ENCODE results near the gene COX19.
A peak's percentile ranks its signal among the peaks of the same experiment; 100 is the strongest.
"Not testable (repeated sequence)": the region's sequence is repeated elsewhere in the genome, so short reads cannot be mapped to it uniquely, and the experiment has no call there.

Gene COX19

DNA sequence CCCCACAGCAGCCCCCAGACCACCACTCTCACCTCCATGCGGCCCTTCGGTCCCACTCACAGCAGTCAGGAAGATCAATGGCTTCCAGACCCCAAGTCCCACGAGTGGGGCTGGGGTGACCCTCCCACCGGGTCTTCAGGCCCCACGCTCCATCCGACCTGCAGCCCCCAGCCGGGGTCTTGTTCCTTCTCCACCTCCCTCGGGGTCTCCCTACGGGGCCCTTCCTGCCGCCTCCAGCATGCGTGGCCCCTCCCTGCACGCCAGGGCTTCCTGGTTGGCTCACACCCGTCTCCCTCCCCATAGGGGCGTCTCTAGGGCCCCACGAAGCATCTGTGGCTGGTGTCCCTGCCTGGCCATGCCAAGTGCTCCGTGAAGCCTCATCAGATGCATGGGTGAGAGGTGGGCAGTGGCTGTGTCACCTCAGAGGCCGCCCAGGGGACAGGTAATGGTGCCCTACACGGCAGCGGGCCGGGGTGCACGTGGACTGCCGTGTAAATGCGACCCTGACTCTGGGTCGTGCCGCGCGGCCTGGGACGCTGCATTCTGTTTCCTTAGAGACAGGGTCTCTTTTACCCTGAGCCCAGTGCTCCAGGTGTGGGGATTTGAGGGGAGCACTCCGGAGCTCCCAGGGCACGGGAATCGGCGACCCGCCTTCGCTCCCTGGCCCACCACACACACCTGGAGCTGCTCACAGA lies 40.7 kb downstream of the COX19 start:
- intact Hi-C loops (cut with DNase I) = no loop called here
- DNase-seq = peak in 5 of 10 donors; percentile 7 to 76 (median 62)

DNA sequence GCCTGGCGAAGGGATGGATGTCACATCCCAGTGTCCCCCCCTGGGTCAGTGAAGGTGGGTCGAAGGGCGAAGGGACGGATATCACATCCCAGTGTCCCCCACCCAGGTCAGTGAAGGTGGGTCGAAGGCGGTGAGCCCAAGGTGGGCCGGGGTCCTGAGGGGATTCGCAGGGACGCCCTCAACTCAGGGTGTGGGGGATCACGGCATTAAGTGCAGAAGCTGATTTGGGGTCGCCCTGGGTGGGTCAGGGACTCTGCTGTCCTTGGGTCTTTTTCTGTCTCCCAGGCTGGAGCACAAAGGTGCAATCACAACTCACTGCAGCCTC lies 42.7 kb downstream of the COX19 start:
- intact Hi-C loops (cut with DNase I) = no loop called here
- DNase-seq = peak in 4 of 10 donors; percentile 8 to 82 (median 47)

DNA sequence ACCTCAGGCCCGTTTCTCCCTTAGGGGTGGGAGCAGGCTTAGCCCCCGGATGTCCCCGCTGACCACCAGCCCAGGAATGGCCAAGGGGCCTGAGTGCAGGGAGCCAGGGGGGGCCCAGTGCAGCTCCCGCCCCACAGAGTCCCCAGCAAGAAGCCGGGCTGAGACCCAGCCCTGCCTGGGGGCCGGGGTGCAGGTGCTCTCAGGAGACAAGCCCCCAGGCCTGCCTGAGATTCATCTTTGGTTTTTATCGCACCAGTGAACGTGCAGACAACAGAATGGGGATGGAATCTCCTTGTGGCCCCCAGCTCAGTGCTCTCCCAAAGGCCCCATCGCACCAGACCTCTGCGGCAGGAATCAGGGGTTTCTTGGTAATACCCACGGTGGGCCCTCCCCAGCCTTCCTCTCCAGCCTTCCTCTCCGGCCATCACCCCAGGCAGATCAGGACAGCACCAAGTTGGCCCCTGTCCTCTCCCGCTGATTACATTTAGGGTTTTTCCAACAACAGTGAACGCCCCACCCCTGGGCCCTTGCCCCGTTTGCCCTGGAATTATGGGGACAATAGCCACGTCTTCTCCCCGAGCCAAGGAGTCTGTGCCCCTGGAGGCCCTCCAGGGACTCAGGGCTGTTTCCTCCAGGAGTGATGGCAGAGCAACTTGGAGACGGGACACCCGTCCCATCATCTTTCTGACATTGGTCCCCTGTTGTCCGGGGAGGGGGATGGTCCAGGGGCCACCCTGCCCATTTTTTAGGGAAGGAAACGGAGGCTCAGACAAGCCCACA lies 43.3 kb downstream of the COX19 start:
- peak in 4 of 10 donors; percentile 6 to 75 (median 60) for DNase-seq
- intact Hi-C loops (cut with DNase I) = no loop called here

DNA sequence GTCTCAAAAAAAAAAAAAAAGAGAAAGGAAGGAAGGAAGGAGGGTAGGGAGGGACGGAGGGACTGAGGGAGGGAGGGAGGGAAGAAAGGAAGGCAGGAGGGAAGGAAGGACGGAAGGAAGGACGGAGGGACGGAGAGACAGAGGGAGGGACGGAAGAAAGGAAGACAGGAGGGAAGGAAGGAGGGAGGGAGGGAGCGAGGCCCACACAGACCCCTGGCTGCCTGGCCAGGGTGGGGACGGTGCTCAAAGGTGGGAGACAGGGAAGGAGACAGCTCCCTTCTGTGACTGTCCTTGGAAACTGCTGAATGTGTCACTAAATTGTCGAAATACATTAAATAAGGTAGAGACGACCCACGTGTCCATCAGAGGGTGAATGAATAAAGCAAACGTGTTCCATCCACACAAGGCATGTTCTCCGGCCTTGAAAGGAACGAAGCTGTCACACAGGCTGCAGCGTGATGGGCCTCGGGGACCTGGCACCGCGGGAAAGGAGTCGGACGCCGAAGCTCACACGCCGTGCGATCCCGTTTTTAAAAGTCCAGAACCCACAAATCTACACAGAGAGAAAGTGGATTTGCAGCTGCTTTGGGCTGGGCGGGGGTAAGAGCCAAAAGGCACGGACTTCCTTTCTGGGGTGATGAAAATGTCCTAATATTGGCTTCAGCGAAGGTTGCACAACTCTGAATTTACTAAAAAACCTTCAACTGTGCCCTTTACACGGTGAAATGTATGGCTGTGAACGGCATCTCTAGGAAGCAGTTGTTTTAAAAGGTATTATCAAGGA lies 44.2 kb downstream of the COX19 start:
- intact Hi-C loops (cut with DNase I) = no loop called here
- peak in 4 of 10 donors; percentile 9 to 53 (median 40) for DNase-seq

DNA sequence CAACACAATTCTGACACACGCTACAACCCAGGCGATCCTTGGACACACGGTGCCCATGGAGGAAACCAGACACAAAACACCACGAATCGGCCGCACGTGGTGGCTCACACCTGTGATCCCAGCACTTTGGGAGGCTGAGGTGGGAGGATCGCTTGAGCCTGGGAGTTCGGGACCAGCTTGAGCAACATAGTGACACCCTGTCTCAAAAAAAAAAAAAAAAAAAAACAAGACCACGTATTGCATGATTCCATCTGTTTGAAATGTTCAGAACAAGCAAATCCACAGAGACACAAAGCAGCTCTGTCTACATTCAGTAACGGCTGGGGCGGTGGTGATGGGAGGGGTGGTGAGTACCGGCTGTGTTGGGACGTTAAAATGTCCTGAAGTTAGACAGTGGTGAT lies 46.0 kb downstream of the COX19 start:
- peak in 7 of 10 donors; percentile 17 to 92 (median 66) for DNase-seq
- intact Hi-C loops (cut with DNase I) = no loop called here

DNA sequence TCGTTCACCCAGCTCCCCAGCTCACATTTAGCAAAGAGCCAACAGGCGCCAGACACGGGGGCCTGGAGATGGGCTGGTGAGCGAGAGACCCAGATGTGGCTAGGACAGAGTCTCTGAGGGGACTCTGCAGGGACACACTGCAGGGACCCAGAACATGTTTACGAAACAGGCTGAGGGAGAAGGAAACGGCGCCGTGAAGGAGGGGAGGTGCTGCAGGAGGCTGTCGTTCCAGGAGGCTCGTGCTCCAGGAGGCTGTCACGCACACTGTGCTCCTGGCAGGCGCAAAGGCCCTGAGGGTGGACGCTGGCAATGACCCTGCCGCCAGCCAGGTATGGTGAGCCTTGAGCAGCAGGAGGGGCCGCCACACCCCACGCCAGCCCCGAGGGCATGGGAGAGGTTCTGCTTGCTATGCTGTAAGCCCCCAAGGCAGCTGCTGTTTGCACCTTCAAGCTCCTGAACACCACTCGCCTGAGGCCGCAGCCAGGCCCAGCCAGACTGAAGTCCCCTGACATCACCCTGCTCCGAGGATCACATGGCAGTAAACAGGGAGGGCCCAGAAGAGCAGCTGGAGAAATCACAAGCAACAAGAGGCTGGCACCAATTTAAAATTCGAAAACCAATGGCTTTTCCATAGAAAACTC lies 48.2 kb downstream of the COX19 start:
- intact Hi-C loops (cut with DNase I) = no loop called here
- DNase-seq = peak; percentile 49 to 96 (median 72)

DNA sequence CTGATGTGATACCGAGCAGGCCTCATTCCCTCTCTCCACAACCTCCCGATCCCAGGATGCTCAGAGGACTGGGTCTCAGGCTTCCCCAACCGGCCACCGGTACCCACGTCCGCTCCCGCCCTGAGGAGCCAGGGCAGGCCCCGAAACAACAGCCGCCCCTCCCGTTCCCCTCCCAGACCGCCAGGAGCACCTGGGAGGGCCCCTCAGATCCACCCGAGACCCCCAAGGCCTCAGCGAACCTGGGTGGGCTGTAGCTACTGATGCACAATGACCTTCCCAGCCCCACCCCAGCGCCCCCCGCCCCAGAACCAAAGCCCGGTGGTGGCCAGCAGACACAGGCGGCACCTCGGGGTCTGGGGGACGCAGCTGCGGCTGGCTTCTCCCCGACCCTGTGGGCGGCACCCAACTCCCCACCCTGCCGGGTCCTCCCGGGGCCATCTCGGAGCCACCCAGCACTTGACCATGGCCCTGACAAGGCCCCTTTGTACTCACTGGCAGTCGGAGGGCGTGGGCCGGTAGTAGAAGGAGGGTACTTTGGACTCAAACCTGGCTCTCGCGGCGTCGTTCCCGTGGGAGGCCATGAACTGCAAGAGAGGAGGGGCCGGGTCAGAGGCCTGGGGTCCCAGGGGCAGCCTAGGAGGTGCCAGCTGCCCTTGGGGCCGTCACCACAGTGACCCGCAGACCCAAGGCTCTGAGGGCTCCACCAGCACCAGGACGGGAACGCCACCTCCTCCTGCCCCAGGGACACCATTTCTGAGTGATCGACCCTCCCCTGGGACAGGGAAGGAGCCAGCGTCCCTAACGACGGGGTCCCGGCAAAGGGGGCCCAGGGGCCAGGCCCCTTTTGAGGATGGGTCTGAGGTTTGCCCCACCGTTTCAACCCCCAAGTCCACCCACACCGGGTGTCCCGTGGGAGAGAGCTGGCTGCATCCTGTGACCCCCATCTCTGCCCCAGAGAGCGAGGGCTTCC lies 49.0 kb downstream of the COX19 start:
- DNase-seq = peak in 9 of 10 donors; percentile 32 to 95 (median 64)
- intact Hi-C loops (cut with DNase I) = no loop called here

DNA sequence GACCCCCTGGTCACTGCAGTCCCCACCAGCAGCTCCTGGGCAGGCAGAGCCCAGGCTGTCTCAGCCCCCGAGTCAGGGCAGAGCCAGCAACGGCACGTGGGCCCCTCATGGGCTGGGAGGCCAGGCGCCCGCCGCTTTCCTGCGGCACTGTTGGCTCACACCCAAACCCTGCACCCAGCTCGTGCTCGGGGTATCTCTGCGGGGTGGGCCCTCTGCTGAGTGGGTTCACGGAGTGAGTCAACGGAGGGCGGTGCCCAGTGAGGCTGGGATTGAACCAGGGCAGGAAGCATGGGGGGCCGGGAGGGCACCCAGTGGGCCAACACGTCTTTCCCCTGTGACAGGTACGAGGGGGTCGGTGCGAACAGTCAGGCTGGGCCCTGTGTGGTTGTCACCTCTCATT lies 49.7 kb downstream of the COX19 start:
- intact Hi-C loops (cut with DNase I) = no loop called here
- DNase-seq = peak in 9 of 10 donors; percentile 14 to 89 (median 41)

DNA sequence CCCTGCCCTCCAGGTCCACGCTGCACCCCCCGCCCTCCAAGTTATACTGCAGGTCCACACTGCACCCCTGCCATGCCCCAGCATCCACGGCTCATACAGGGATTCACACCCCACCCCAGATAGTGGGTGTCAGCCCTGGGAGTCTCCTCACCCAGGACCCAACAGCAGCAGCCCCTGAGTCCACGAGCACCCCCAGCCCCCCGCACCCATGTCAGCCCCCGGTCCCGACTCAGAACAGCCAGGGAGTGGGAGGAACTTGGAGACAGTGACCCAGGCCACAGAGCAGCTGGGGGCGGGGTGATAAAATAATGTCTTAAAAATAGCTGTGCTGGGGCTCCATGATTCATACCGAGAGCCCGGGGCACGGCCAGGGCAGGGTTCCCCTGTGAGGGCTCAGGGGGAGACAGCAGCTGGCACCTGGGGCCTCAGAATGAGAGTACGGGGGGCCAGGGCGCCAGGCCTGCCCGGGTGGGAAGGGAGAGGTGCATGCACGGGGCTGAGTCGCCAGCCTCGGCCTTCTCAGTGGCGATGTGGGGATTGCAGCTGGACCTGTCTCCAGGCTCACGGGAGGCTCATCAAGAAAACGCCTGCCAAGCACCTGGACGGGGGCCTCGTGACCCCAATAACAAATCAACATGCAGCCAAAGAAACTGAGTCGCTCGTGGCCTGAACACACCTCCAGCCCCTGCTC lies 50.7 kb downstream of the COX19 start:
- DNase-seq = peak in 9 of 10 donors; percentile 1 to 79 (median 15)
- intact Hi-C loops (cut with DNase I) = no loop called here

DNA sequence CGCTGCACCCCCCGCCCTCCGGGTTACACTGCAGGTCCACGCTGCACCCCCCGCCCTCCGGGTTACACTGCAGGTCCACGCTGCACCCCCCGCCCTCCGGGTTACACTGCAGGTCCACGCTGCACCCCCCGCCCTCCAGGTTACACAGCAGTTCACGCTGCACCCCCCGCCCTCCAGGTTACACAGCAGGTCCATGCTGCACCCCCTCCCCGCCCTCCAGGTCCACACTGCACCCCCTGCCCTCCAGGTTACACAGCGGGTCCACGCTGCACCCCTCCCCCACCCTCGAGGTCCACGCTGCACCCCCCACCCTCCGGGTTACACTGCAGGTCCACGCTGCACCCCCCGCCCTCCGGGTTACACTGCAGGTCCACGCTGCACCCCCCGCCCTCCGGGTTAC lies 51.3 kb downstream of the COX19 start:
- intact Hi-C loops (cut with DNase I) = not testable (repeated sequence)
- peak in 3 of 10 donors; percentile 3 to 64 (median 9) for DNase-seq

DNA sequence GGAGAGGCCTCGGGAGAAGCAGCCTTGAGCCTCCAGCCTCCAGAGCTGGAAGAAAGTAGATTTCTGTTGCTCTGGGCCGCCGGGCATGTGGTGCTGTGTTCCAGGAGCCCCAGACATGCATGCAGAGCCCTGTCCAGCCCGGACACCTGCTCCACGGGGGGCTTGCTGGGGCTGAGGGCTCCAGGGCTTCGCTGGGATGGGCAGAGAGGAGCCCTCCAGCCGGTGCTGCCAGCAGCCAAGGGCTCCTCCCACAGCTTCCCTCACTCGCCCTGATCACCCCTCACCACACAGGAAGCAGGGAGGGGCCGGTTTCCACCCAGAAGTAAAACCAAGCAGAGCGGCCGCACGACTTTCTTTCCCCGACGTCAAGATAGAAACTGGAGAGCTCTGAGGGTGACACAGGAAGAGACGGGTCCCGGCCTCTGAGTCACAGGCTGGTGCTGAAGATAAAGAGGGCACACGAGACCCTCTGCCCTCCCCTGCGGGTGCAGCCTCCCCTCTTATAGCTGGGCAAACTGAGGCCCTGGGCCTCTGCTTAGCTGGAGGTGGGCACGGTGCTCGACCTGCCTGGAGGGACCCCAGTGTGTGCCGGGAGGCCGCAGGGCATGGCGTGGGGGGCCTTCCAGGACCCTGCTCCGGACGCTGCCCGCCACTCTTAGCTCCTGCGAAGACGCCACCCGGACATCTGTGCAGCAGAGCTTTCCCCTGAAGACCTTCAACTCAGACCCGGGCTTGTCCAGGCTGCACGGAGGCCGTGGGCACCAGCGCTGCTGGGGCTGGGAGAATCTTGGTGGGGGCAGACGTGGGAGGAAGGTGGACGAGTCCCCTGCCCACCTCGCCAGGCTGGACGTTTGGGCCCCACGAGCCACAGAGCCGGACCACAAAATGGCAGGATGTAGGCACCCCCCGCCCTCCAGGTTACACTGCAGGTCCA lies 52.0 kb downstream of the COX19 start:
- intact Hi-C loops (cut with DNase I) = no loop called here

DNA sequence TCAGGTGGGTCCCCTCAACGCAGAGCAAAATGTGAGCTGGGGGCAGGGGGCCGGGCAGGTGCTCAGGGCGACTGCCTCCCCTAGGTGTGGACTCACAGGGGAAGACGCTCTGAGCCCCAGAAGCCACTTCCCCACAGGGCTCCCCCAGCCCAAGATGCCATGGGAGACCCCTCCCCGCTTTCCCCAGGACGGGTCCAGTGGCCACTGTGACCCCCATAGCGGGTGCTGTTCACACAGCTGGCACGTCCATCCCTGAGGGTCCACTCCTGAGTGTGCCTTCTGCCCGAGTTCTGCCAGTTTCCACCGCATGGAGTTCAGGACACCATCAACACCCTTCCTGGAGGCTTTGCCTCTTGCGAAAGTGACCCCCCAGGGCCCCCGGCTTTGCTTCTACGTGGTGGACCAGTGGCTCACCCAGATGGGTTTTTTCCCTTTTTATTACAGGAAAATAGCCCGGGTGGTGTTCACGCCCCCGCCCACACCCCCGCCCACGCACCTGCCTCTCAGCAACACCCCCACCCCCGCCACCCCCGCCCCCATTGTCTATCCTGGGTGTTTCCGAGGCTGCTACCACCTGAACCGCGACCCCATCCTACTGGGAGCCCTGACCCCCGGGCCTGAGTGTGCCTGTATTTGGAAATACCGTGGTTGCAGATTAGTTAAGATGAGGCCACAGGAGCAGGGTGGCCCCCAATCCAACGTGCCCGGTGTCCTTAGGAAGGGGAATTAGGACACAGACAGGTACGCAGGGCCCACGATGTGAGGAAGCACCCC lies 52.8 kb downstream of the COX19 start:
- intact Hi-C loops (cut with DNase I) = no loop called here
- DNase-seq = peak in 7 of 10 donors; percentile 2 to 72 (median 10)

More for the DNA sequence above, 52.0 kb downstream of the COX19 start:
- DNase-seq = peak; percentile 10 to 89 (median 26)

DNA sequence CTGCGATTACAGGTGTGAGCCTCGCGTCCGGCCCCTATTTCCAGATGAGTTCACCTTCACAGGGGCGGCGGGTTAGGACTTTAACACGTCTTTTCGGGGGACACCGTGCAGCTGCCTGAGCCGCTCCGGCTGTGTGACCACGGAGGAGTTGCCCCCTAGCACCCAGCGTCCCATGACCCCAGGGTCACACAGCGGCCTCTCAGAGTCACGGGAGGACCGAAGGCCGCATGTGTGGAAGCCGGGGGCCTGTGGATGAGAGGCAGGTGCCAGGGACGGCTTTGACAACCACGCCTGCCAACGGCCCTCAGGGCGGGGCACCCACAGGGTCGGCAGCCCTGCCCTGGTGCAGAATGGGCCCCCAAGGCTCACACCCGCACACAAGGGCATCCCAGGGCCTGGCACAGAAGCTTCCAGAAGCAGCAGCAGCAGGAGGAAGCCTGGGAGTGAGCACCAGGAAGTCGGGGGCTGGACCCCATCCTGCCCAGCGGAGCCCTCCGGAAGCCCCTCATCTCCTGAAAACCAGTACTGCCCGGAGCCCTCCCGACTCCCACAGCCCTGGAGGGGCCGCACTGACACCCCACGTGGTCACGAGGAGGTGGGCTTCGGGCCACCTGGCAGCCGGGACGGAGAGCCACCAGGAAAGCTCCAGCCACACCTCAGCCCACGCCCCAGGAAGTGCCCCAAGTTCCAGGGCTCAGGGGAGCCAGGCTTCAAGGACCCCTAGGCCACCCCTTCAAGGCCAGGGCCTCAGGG lies 53.6 kb downstream of the COX19 start:
- intact Hi-C loops (cut with DNase I) = no loop called here
- peak; percentile 1 to 79 (median 9) for DNase-seq

DNA sequence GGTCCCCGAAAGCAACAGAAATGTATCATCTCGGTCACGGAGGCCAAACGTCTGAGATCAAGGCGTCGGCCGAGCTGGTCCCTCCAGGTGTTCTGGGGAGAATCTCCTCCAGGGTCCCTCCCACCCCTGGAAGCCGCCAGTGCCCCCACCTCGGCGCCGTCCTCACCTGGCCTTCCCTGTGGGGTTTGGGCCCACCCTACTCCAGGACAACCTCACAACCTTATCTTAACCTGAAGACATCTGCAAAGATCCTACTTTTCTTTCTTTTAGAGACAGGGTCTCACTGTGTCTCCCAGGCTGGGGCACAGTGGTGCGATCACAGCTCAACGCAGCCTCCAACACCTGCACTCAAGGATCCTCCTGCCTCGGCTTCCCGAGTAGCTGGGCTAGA lies 54.3 kb downstream of the COX19 start:
- peak in 4 of 10 donors; percentile 1 to 43 (median 6) for DNase-seq
- intact Hi-C loops (cut with DNase I) = no loop called here

DNA sequence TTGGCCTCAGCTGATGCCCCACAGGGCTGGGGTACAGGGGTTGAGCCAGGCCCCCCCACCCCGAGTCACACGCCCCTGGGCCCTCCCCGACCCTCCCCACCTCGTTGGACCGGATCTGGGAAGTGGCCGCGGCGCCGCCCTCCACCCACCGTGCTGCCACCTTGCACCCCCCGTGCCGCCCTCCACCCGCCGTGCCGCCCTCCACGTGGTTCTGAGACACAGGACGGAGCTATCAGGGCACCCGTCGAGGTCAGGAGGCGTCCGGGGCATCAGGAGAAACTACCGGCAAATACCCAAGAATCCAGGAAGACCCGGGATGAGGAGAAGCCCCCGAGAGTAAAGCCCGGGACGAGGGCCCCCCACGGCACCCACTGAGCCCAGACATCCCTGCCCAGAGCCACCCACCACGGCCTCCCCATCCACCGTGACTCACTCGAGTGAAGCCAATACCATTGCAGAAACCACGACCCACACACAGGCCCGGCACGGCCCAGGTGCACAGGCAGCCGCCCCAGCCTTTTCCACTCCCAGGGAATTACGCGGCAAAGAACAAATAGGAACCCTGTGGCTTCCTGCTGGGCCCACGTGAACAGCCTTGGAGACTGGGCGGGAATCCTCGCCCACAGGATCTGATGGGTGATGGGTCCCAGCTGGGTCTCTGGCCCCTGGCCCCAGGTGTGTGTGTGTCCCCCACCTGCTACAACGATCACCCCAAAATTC lies 54.8 kb downstream of the COX19 start:
- DNase-seq = peak; percentile 9 to 92 (median 36)
- intact Hi-C loops (cut with DNase I) = no loop called here
